Gastroesophageal sphincter (tissue), 4 donors: ENCODE results near the gene UNC13C. TPM values are rescaled to one million over a fixed set of nuclear protein-coding genes. Genes with fewer than 3 reads are reported as not detected.

ENCODE experiments used
- ATAC-seq: fragments of 150-250 bp; one replicate; pipeline ENCODE4 v1.9.1; 2016; ENCODE audit warnings: mild to moderate bottlenecking, moderate library complexity
- H3K27ac ChIP-seq, 4 donors: fragments of 200-600 bp; sonication (generic) in 3 of 4; 1 replicate in 3 of 4; 2 replicates in 1 of 4; pipeline ENCODE4 v1.5.1; 2016 to 2019
- H3K27me3 ChIP-seq: fragments of 200-600 bp; sonication (generic); one replicate; pipeline ENCODE4 v1.5.1; 2019
- H3K36me3 ChIP-seq, 2 donors: fragments of 200-600 bp; sonication (generic); one replicate each; pipeline ENCODE4 v1.5.1; 2019; ENCODE audit warnings: control low read depth in 1 of 2
- H3K4me1 ChIP-seq, 3 donors: fragments of 200-600 bp; sonication (generic); 1 replicate in 2 of 3; 2 replicates in 1 of 3; pipeline ENCODE4 v1.5.1; 2016 to 2019; ENCODE audit warnings: control low read depth in 2 of 3
- H3K4me3 ChIP-seq, 2 donors: fragments of 200-600 bp; sonication (generic); one replicate each; pipeline ENCODE4 v1.5.1; 2019; ENCODE audit warnings: mild to moderate bottlenecking in 1 of 2, moderate library complexity in 1 of 2
- H3K9me3 ChIP-seq, 3 donors: fragments of 200-600 bp; sonication (generic); one replicate each; pipeline ENCODE4 v1.5.1; 2017 to 2019; ENCODE audit warnings: control low read depth in 2 of 3
- EP300 ChIP-seq: sonication (generic); formaldehyde crosslinking; IDR thresholded peaks from one replicate; pipeline ENCODE4 v1.6.1; 2017; ENCODE audit warnings: antibody characterized with exemption, mild to moderate bottlenecking
- POLR2A ChIP-seq, 2 donors: fragments of 450-650 bp; IDR thresholded peaks; one replicate each; pipeline ENCODE4 v1.6.1; 2017; ENCODE audit warnings: antibody characterized with exemption in 2 of 2, mild to moderate bottlenecking in 2 of 2, moderate library complexity in 1 of 2
- POLR2AphosphoS5 ChIP-seq: sonication (generic); formaldehyde crosslinking; IDR thresholded peaks from one replicate; pipeline ENCODE4 v1.6.1; 2017; ENCODE audit warnings: antibody characterized with exemption
- WGBS, 2 donors: methylation state at CpG; one replicate each; pipeline ENCODE4 v1.1.5; 2018; ENCODE audit warnings: low coverage in 1 of 2; 5-methylcytosine and 5-hydroxymethylcytosine counted together
- total RNA-seq, 4 donors: library from RNA; depleted of rRNA; stranded (reverse); fragments of >200 nt; gene quantifications; one replicate each; pipeline ENCODE4 v1.1.0, GENCODE V29; 2016
- TF ChIP-seq, protein P1 (sequence below), 4 experiments: fragments of 200-600 bp in 2 of 4; fragments of 450-650 bp in 2 of 4; sonication (generic) in 1 of 4; IDR thresholded peaks; one replicate each; pipeline ENCODE4 v1.5.1; 2017 to 2019; ENCODE audit warnings: antibody characterized with exemption in 4 of 4, mild to moderate bottlenecking in 2 of 4, moderate library complexity in 2 of 4

The UNC13C gene
- total RNA-seq, 4 donors from 2014 or later = 0.89 to 13.9 (median 2.1) TPM

DNA sequence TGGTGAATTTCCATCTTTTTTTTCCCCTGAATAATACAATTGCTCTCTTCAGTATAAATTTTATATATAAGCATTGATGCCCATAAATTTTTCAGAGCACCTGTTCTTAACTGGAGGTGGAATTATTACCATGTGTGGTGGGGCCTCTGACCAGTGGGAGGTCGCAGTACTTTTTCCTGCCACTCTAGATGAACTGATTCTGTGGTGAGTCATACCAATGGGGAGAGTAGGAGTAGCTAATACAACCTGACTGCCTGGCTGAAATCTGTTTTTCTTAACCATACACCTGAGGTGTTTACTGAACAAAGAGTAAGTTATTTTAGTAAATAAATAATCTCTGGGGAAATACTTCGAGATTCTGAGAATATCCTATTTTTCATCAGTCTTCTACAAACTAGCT lies 67.2 kb downstream of the UNC13C start:
- H3K4me3 ChIP-seq = no peak overlapping the region
- no peak for ATAC-seq
- no peaks in the 10 kb centered on the region for H3K36me3 ChIP-seq
- H3K4me1 ChIP-seq = no peaks in the 10 kb centered on the region
- WGBS, 2 donors = 67 to 75% methylated on average over 2 of the region's 2 CpGs
- no peak overlapping the region for H3K27ac ChIP-seq
- no peaks in the 10 kb centered on the region for H3K9me3 ChIP-seq
- TF ChIP-seq POLR2A (IDR thresholded peaks at IDR 0.05) = no peak
- no peak for TF ChIP-seq POLR2AphosphoS5
- TF ChIP-seq, protein P1, sequence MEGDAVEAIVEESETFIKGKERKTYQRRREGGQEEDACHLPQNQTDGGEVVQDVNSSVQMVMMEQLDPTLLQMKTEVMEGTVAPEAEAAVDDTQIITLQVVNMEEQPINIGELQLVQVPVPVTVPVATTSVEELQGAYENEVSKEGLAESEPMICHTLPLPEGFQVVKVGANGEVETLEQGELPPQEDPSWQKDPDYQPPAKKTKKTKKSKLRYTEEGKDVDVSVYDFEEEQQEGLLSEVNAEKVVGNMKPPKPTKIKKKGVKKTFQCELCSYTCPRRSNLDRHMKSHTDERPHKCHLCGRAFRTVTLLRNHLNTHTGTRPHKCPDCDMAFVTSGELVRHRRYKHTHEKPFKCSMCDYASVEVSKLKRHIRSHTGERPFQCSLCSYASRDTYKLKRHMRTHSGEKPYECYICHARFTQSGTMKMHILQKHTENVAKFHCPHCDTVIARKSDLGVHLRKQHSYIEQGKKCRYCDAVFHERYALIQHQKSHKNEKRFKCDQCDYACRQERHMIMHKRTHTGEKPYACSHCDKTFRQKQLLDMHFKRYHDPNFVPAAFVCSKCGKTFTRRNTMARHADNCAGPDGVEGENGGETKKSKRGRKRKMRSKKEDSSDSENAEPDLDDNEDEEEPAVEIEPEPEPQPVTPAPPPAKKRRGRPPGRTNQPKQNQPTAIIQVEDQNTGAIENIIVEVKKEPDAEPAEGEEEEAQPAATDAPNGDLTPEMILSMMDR (IDR thresholded peaks at IDR 0.05) = no peak
- no peak for TF ChIP-seq EP300
- H3K27me3 ChIP-seq = no peaks in the 10 kb centered on the region

DNA sequence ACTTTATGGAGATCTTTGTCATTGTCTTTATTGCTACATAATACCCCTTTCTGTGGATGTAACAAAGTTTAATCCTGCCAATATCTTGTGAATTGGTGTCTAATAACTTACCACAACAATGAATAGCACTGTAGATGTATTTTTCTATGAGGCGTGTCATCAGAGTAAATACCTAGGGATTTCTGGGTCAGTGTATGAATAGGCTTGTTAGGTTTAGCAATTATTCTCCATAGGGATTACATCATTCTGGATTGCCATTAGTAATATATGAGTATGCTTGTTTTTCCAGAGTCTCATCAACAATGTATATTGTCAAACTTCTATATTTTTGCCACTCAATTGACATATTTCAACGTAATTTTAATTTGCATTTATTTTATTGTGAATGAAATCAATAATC lies 67.9 kb downstream of the UNC13C start:
- TF ChIP-seq POLR2AphosphoS5 = no peak
- TF ChIP-seq, protein P1 (IDR thresholded peaks at IDR 0.05) = no peak
- no peak for TF ChIP-seq POLR2A (IDR thresholded peaks at IDR 0.05)
- TF ChIP-seq EP300 = no peak
- no peak overlapping the region for H3K27ac ChIP-seq
- H3K9me3 ChIP-seq = no peaks in the 10 kb centered on the region
- ATAC-seq = no peak
- no peaks in the 10 kb centered on the region for H3K36me3 ChIP-seq
- no peaks in the 10 kb centered on the region for H3K27me3 ChIP-seq
- WGBS, 2 donors = 81% methylated on average over 2 of the region's 2 CpGs
- no peak overlapping the region for H3K4me3 ChIP-seq
- H3K4me1 ChIP-seq = no peaks in the 10 kb centered on the region

DNA sequence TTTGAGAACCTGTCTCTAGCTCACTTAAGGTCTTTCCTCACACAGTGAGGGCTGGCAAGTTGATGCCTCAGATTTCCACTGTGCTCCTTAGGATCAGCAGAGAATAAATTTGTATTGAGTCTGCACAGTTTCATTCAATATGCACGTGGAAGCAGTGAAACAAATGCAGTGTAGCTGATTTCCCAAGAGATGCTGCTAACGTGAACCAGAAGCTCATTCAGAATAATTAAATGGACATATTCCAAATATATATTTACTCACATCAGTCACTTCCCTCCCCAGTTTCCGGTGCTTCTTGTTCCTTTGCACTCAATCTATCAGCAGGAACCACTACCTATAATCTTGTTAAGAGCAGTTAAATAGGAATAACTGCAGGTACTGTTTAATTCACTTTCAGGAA lies 86.1 kb downstream of the UNC13C start:
- H3K36me3 ChIP-seq = no peaks in the 10 kb centered on the region
- 24 to 25% methylated on average over 3 of the region's 3 CpGs for WGBS, 2 donors
- H3K27ac ChIP-seq = no peak overlapping the region
- H3K9me3 ChIP-seq = no peaks in the 10 kb centered on the region
- no peaks in the 10 kb centered on the region for H3K27me3 ChIP-seq
- no peak overlapping the region for H3K4me3 ChIP-seq
- TF ChIP-seq POLR2A (IDR thresholded peaks at IDR 0.05) (no peak), POLR2AphosphoS5 (no peak), EP300 (no peak)
- TF ChIP-seq, protein P1 (IDR thresholded peaks at IDR 0.05) = no peak
- no peak for ATAC-seq
- no peaks in the 10 kb centered on the region for H3K4me1 ChIP-seq

DNA sequence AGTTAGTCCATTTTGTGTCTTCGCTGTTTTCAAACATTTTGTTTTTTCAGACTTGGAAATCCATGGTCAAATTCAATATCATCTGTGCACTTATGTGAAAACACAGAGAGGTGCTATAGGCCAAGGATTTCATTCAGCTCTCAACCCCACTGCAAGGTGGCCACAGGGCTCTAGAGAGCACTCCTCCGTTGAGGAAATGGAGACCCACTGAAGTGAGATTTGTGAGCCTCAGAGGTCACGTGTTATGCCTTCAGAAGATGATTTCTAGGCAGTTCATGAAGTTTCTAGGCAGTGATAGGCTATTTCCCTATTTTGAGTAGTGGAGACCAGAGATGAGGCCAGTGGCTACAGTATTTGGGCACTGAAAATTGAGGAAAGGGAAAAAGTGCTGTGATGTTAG lies 88.2 kb downstream of the UNC13C start:
- no peaks in the 10 kb centered on the region for H3K9me3 ChIP-seq
- TF ChIP-seq POLR2AphosphoS5 (no peak), EP300 (no peak), POLR2A (IDR thresholded peaks at IDR 0.05) (no peak)
- TF ChIP-seq, protein P1 (IDR thresholded peaks at IDR 0.05) = no peak
- no peaks in the 10 kb centered on the region for H3K27me3 ChIP-seq
- H3K36me3 ChIP-seq = no peaks in the 10 kb centered on the region
- ATAC-seq = no peak
- 77 to 81% methylated on average over 2 to 3 of the region's 3 CpGs for WGBS, 2 donors
- no peaks in the 10 kb centered on the region for H3K4me1 ChIP-seq
- H3K27ac ChIP-seq = no peak overlapping the region
- H3K4me3 ChIP-seq = no peak overlapping the region

DNA sequence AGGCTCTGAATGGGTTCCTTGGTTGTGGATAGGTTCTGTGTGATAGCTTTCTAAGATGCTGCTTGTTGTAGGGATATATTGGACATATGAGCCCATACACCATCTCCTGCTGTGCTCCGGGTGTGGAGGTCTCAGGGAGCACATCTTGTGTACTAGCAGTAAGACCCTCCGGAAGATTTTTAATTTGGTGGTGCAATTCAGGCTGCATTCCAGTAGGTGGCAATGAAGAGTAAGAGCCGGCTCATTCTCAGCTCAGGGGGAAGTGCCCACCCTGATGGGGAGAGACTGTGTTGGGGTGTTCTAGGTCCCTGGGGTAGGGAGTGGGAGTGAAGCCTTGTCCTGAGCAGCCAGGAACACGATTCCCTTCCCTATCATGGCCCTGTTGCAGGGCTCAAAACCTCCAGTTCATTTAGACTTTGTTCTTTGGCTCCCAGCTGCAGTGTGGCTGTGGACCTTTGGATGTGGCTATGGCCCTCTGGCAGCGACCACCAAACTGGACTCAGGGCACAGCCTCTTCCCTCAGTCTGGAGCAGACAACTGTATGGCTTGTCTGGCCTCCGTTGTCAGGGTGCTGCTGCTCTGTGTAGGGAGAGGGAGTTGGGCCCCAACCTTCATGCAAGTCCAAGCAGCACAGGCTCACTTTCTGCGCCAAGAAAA lies 104.7 kb downstream of the UNC13C start:
- no peaks in the 10 kb centered on the region for H3K36me3 ChIP-seq
- no peak overlapping the region for H3K27ac ChIP-seq
- no peak overlapping the region for H3K4me3 ChIP-seq
- no peak for ATAC-seq
- 17% methylated on average over 2 of the region's 7 CpGs; no CpG with 5 or more reads in 1 of the 2 donors for WGBS, 2 donors
- H3K9me3 ChIP-seq = no peaks in the 10 kb centered on the region
- no peaks in the 10 kb centered on the region for H3K4me1 ChIP-seq
- no peak for TF ChIP-seq POLR2A (IDR thresholded peaks at IDR 0.05)
- TF ChIP-seq, protein P1 (IDR thresholded peaks at IDR 0.05) = peak in 3 of 4 experiments; percentile 9 to 55 (median 12)
- no peaks in the 10 kb centered on the region for H3K27me3 ChIP-seq
